Measurements from ENCODE around the gene CELF2.
"Not testable (repeated sequence)": the region's sequence is repeated elsewhere in the genome, so short reads cannot be mapped to it uniquely, and the experiment has no call there.

The CELF2 gene

DNA sequence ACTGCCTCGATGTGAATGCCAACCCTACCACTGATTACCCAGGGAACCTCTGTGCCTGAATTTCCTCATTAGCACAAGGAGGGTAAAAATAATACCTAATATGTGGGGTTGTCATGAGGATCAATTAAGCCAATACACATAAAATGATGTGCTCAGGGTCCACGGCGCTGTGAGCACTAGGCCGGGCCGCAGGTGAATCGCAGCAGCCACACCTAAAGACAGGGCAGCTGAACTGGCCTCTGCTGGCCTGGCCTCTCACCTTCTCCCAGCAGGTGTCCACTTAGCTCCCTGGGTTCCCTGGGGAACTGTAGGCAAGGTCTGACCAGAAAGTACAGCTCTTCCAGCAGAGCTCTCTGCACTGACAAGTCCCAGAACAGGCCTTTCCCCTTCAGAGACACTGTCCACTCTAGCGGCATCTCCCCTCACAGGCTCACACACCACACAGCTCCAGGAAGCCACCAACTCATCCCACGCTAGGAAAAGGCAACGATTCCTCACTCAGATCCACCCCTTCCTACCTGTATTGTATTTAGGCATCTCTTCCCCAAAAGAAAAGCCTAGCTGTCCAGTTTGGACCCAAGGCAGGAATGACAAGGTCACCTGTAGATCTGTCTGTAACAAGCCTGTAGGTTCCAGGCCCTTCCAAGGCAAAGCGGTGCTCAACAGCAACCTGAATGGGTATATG is 320.6 kb downstream of the CELF2 start:
- no peak for DNase-seq

DNA sequence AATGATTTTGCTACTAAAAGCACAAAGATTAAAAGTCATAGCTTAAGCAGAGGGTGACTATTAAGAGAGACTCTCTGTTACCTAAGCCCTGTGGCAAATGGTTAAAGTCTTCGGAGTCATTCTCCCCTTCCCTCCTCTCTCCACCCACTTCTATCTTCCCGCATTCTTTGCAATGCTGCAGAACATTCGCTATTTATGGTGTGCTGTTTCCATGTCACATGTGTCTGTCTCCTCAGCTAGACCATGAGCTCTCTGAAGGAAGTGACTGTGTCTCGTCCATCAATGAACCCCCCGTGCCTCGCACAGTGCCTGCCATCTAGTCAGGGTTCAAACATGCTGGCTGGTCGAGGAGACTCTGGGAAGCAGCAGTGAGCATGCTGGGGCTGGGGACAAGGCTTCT is 321.3 kb downstream of the CELF2 start:
- DNase-seq: no peak

DNA sequence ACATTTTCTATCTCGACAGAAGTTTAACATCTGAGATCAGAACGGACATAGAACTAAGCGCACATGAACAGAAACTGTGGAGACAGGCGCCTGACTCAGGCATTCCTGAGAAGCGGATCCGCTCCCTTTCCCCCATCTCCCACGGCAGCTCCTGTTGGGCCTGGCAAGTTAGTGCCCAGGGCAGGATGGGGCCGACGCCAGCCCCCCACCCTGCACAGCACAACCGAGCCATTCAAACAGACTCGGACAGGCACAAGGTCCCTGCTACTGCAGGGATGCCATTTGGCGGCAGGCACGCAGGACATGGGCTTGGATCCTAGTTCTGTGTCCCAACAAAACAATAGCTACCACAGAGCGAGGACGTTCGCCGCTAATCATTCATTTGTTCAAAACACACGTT is 322.0 kb downstream of the CELF2 start:
- DNase-seq: no peak

GRCh38 chr10:11341283-11341960 is 323.8 kb downstream of the CELF2 start:
- DNase-seq: no peak

GRCh38 chr10:11344081-11344480 is 326.4 kb downstream of the CELF2 start:
- DNase-seq: no peak

DNA sequence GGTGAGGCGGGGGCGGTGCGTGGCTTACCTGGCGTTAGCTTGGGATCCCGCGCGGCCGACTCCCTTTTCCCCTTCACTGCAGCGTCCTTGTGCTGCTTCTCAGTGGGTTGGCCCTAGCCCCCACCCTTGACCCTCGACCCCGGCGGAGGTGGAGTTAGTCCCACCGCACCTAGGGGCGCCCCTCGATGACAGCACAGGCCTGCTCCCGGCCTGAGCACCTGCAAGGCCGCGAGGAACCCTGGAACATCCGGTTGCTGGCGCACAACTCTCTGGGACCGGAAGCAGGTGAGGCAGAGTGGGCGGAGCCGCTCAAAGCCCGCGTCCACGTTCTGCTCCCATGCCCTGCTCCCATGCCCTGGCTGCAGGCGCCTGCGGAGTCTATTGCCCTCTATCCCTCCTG is 326.9 kb downstream of the CELF2 start:
- DNase-seq: no peak

DNA sequence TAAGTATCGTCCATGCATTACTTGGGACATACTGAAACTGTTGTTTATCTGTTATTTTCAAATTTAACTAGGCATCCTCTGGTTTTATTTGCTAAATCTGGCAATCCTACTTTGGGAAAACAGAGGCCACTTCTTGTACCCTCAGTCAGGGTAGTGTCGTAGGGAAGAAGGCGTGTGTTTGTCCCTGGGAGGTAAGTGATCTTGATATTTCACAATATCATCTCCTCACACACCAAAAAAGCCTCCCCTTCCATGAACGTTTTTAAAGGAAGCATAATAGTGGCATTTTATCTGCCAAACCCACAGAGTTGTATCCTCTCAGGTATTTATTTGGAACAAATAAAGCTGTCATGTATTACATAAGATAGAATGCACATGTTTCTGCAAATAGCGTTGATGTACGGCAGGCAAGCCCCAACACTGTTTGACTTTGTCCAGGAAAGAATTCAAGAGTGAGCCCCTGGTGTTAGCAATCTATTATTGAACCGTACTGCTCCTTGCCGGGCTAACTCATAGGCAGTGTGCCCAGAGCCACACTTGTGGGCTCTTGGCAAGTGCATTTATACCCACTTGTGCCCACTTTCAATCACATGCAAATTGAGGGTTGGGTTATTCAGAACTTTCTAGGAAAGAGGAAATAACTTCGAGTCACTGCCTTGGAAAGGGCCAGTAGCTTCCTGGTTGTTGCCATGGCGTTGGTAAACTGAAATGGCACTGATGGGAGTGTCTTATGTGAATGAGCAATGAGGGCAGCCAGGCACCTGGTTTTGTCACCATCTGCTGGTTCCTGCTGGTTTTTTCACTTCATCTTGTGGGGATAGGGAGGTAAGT is 327.8 kb downstream of the CELF2 start:
- no peak for DNase-seq

DNA sequence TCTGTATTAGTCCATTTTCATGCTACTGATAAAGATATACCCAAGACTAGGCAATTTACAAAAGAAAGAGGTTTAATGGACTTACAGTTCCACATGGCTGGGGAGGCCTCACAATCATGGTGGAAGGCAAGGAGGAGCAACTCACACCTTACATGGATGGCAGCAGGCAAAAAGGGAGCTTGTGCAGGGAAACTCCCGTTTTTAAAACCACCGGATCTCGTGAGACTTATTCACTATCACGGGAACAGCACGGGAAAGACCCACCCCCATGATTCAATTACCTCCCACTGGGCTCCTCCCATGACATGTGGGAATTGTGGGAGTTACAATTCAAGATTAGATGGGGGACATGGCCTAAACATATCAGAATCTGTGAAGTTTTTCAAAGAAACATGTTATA is 329.9 kb downstream of the CELF2 start:
- not testable (repeated sequence) for DNase-seq

- no peak for DNase-seq
Observed at GRCh38 chr10:11351801-11352200, 334.1 kb downstream of the CELF2 start.

- DNase-seq: no peak
Observed at GRCh38 chr10:11353006-11353896, 335.6 kb downstream of the CELF2 start.

DNA sequence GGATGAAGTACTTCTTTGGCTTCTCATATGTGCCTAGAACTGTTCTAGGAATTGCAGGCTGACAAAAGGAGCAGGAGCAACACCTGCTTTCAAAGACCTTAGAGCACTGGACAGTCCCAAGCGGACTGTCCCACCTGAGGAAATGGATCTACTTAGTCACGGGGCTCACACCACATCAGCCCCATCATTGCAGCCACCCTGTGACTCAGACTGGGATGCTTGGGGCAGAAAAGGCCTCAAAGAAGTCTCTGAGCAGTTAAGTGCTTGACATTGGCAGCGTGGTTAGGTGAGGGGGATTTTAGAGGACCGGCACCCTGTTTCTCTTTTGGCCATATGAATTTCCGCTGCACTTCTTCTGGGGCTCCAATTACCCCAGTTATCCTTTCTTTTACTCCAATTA is 337.2 kb downstream of the CELF2 start:
- DNase-seq: no peak

DNA sequence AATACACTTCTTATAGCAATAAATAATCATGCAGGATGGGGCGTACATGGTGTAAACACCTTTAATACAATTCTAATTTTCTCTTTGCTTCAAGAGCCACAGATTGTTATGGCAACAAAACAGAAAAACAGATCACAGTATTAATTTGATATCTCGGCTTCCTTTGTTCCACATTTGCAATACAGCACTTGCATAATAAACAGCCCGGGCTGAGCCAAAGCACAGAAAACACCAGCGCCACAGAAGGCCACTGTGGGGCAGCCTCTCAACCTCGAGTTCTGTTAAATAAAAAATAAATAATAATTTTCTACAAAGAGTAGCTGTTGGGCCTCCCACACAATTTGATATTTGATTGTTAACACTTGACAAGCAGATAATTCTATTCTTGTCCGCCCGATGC is 337.9 kb downstream of the CELF2 start:
- no peak for DNase-seq

DNA sequence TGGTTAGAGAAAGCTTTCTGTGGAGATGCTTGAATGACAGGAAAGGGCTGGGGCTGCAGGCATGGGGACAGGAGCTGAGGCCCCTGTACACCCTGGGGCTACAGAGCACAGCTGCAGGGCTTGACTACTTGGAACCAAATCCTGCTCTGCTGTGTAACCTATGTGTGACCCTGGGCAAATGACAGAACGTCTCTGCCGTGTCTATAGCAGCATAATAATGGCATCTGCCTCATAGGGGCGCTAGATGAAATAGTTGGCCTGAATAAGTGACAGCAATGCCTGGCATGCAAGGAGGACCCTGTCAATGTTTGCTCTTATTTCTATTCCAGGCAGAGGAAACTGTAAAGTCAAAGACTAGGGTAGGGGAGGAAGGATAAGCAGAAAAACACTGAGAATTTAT is 339.8 kb downstream of the CELF2 start:
- no peak for DNase-seq

DNA sequence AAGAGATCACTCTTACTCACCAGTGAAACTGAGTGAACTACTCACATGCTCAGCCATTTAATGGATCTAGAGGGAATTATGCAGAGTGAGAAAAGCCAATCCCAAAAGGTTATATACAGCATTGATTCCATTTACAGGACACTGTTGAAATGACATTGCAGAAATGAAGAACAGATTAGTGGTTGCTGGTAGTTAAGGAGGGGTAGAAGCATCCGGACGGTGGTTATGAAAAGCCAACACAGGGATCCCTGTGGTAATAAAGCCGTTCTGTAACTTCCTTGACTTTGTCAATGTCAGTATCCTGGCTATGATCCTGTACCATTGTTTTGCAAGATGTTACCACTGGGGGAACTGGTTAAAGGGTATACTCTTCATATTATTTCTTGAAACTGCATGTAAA is 340.3 kb downstream of the CELF2 start:
- no peak for DNase-seq

DNA sequence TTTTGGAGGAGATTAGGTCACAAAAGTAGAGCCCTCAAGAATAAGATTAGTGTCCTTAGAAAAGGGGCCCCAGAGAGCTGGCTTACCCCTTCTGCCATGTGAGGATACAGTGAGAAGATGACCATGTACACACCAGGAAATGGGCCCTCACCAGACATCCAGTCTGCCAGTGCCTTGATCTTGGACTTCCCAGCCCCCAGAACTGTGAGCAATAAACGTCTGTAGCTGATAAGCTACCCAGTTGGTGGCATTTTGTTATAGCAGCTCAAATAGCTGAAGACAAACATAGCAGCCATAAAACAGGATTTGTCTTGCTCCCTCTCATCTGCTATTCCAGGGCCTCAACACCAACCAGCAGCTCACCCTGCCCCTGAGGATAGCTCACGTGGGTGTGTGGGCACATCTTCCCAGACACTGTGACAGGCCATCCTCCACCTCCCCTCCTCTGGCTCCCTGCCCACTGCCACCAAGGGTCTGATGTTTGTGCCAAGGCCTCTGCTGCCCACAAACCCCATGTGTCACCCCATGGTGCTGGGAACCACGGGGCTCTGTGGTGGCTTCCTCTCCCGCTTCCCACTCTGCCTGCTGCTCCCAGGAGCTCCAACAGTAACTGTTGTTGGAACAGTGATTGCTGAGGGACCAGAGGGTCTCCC is 341.4 kb downstream of the CELF2 start:
- DNase-seq: no peak

DNA sequence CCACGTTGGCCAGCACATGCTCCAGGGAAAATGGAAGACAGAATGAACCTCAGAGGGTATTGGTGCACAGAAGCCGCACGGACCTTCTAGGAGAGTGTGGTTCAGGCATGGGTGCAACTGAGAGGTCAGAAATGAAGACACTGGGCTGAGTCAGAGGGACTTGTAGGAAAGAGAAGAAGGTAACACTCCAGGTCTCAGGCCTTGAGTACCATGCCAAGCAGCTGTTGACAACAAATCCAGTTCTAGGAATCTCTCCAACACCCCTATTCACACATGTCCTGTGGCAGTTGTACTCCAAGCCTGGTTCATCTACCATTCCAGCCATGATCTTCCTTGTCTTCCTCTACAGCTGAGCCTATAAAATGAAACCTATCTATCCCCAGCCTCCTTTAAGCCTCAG is 342.2 kb downstream of the CELF2 start:
- no peak for DNase-seq

DNA sequence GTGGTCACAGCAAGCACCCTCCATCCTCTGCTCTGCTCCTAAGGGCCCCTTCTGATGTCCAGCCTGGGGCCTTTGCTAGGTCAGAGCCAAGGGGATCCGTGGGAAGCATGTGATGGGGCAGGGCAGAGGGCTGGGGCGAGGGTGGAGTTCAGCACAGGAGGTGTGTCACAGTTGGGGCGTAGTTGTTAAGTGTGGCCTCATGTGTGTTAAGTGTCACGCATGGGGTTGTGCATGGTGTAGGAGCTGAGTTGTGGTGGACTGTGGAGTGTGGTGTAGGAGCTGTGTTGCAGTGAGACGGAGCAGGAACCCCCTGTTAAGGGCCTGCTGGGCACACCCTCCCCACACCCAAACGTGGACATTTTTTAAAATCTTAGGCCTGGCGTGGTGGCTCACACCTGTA is 345.8 kb downstream of the CELF2 start:
- DNase-seq: no peak

- no peak for DNase-seq
Observed at GRCh38 chr10:11364241-11364640, 346.6 kb downstream of the CELF2 start.

GRCh38 chr10:11366889-11367288 is 349.2 kb downstream of the CELF2 start:
- DNase-seq: not testable (repeated sequence)

GRCh38 chr10:11367505-11367904 is 349.8 kb downstream of the CELF2 start:
- DNase-seq: no peak

GRCh38 chr10:11373717-11374171 is 356.1 kb downstream of the CELF2 start:
- no peak for DNase-seq

- no peak for DNase-seq
Observed at GRCh38 chr10:11377267-11377666, 359.6 kb downstream of the CELF2 start.
